GM23338 (cell line): ENCODE measurements around the gene FRMD3.

Experiments used
- CREB1 ChIP-seq: fragments of 250-450 bp; sonication (Bioruptor Pico); IDR thresholded peaks from 2 replicates; pipeline ENCODE4 v1.5.0; 2020; ENCODE audit warnings: low read depth, mild to moderate bottlenecking, moderate library complexity
- EZH2 ChIP-seq: fragments of 200-600 bp; sonication (generic); IDR thresholded peaks from one replicate; pipeline ENCODE4 v1.8.0; 2017; ENCODE audit warnings: antibody characterized with exemption, mild to moderate bottlenecking, low read depth; ENCODE audit not compliant: unreplicated experiment
- EZH2phosphoT487 ChIP-seq: fragments of 200-600 bp; sonication (generic); IDR thresholded peaks from one replicate; pipeline ENCODE4 v1.8.1; 2018; ENCODE audit warnings: antibody characterized with exemption; ENCODE audit not compliant: unreplicated experiment
- JUNB ChIP-seq: IDR thresholded peaks from one replicate; pipeline ENCODE4 v1.6.1; 2016; ENCODE audit warnings: antibody characterized with exemption; ENCODE audit not compliant: unreplicated experiment
- POLR2AphosphoS5 ChIP-seq: IDR thresholded peaks from 2 replicates; pipeline ENCODE4 v1.6.1; 2016; ENCODE audit warnings: antibody characterized with exemption, low read depth
- STAT1 ChIP-seq: IDR thresholded peaks from one replicate; pipeline ENCODE4 v1.6.1; 2016; ENCODE audit warnings: antibody characterized with exemption; ENCODE audit not compliant: unreplicated experiment
- ZNF331 ChIP-seq: fragments of 250-450 bp; sonication (Bioruptor Pico); IDR thresholded peaks from 2 replicates; pipeline ENCODE4 v1.5.0; 2020; ENCODE audit warnings: low read depth, mild to moderate bottlenecking, moderate library complexity
- TF ChIP-seq, protein P1 (sequence below): IDR thresholded peaks from one replicate; pipeline ENCODE4 v1.6.1; 2018; ENCODE audit warnings: antibody characterized with exemption; ENCODE audit not compliant: unreplicated experiment
- TF ChIP-seq, protein P2 (sequence below), 2 experiments: fragments of 200-600 bp in 1 of 2; sonication (generic) in 1 of 2; conservative IDR thresholded peaks; 2 replicates each; pipeline versions ENCODE4 v1.5.1 to v1.6.1; 2016 to 2017; ENCODE audit warnings: antibody characterized with exemption in 2 of 2, low read depth in 2 of 2, mild to moderate bottlenecking in 2 of 2, moderate library complexity in 1 of 2

GRCh38 chr9:83197591-83197990 lies 340.6 kb downstream of the FRMD3 start:
- TF ChIP-seq, protein P1, sequence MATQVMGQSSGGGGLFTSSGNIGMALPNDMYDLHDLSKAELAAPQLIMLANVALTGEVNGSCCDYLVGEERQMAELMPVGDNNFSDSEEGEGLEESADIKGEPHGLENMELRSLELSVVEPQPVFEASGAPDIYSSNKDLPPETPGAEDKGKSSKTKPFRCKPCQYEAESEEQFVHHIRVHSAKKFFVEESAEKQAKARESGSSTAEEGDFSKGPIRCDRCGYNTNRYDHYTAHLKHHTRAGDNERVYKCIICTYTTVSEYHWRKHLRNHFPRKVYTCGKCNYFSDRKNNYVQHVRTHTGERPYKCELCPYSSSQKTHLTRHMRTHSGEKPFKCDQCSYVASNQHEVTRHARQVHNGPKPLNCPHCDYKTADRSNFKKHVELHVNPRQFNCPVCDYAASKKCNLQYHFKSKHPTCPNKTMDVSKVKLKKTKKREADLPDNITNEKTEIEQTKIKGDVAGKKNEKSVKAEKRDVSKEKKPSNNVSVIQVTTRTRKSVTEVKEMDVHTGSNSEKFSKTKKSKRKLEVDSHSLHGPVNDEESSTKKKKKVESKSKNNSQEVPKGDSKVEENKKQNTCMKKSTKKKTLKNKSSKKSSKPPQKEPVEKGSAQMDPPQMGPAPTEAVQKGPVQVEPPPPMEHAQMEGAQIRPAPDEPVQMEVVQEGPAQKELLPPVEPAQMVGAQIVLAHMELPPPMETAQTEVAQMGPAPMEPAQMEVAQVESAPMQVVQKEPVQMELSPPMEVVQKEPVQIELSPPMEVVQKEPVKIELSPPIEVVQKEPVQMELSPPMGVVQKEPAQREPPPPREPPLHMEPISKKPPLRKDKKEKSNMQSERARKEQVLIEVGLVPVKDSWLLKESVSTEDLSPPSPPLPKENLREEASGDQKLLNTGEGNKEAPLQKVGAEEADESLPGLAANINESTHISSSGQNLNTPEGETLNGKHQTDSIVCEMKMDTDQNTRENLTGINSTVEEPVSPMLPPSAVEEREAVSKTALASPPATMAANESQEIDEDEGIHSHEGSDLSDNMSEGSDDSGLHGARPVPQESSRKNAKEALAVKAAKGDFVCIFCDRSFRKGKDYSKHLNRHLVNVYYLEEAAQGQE = no peak
- TF ChIP-seq, protein P2, sequence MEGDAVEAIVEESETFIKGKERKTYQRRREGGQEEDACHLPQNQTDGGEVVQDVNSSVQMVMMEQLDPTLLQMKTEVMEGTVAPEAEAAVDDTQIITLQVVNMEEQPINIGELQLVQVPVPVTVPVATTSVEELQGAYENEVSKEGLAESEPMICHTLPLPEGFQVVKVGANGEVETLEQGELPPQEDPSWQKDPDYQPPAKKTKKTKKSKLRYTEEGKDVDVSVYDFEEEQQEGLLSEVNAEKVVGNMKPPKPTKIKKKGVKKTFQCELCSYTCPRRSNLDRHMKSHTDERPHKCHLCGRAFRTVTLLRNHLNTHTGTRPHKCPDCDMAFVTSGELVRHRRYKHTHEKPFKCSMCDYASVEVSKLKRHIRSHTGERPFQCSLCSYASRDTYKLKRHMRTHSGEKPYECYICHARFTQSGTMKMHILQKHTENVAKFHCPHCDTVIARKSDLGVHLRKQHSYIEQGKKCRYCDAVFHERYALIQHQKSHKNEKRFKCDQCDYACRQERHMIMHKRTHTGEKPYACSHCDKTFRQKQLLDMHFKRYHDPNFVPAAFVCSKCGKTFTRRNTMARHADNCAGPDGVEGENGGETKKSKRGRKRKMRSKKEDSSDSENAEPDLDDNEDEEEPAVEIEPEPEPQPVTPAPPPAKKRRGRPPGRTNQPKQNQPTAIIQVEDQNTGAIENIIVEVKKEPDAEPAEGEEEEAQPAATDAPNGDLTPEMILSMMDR (conservative IDR thresholded peaks at IDR 0.05; ENCODE audit: low read depth in 2 of 2) = no peak
- TF ChIP-seq POLR2AphosphoS5 (no peak), EZH2 (no peak), CREB1 (no peak), EZH2phosphoT487 (no peak), JUNB (no peak), STAT1 (no peak), ZNF331 (CRISPR knock-in tag) (no peak)
